ENCODE data around the gene DIS3L2. TPM values are rescaled to one million over a fixed set of nuclear protein-coding genes. Genes with fewer than 3 reads are reported as not detected.
"Not testable (repeated sequence)": the region's sequence is repeated elsewhere in the genome, so short reads cannot be mapped to it uniquely, and the experiment has no call there.

The DIS3L2 gene
- total and polyA plus RNA-seq, 8 donors: 13.0 to 24.0 (median 16.8) TPM

DNA sequence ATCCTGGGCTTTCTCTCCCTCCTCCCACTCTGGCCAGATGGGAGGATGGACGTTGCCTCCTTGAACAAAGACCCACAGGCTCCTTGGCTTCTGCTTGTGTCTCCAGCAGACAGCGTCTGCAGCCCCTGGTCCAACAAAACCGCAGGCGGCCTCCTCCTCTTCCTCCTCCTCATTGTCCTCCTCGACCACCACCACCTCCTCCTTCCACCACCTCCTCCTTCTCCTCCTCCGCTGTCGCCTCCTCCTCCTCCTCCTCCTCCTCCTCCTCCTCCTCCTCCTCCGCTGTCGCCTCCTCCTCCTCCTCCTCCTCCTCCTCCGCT lies 371.4 kb downstream of the DIS3L2 start:
- H3K36me3 ChIP-seq: no peaks in the 10 kb centered on the region
- TF ChIP-seq, protein P1, sequence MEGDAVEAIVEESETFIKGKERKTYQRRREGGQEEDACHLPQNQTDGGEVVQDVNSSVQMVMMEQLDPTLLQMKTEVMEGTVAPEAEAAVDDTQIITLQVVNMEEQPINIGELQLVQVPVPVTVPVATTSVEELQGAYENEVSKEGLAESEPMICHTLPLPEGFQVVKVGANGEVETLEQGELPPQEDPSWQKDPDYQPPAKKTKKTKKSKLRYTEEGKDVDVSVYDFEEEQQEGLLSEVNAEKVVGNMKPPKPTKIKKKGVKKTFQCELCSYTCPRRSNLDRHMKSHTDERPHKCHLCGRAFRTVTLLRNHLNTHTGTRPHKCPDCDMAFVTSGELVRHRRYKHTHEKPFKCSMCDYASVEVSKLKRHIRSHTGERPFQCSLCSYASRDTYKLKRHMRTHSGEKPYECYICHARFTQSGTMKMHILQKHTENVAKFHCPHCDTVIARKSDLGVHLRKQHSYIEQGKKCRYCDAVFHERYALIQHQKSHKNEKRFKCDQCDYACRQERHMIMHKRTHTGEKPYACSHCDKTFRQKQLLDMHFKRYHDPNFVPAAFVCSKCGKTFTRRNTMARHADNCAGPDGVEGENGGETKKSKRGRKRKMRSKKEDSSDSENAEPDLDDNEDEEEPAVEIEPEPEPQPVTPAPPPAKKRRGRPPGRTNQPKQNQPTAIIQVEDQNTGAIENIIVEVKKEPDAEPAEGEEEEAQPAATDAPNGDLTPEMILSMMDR (IDR thresholded peaks at IDR 0.05): no peak
- intact Hi-C loops (cut with DNase I): loop anchor here in 1 of 3 donors (10.0 kb wide), 1 partner anchor 102 kb away; no protein-coding TSS in a partner anchor
- H3K27me3 ChIP-seq: no peaks in the 10 kb centered on the region
- peak in 1 of 6 donors; percentile 45 for DNase-seq
- no peak for FAIRE-seq
- H3K4me3 ChIP-seq: no peak overlapping the region
- no peak overlapping the region for H3K27ac ChIP-seq
- H3K4me1 ChIP-seq: no peaks in the 10 kb centered on the region
- no peaks in the 10 kb centered on the region for H3K9me3 ChIP-seq
- no peak for ATAC-seq
- WGBS, 2 donors: 89 to 100% methylated on average over 6 to 7 of the region's 10 CpGs

DNA sequence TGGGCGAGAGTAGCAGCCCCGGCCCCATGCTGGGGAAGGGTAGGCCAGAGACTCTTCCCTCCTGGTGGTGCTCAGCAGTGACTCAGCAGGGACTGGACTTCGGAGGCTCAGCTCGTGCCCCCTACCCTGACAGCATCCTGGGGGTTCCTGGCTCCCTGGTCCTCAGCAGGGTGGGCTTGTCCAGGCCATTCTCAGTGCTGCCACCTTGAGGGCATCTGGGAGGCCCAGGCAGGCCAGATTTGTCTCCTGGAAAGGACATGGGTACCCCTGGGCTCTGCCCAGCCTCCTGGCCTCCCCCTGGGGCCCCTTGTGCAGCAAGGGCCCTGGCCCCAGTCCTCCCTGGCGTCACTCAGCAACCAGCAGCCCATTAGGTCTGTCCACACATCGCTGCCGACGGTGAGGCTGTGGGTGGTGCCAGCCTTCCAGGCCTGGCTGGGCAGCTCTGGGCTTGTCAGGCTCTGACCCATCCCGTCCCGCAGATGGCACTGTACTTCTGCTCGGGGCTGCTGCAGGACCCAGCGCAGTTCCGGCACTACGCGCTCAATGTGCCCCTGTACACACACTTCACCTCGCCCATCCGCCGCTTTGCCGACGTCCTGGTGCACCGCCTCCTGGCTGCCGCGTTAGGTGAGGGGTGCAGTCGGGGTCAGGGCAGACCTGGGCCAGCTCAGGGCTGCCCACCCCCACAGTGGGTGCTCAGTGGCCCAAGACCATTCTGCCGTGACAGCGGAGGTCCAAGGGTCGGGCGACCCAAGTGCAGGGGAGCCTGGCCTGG lies 372.0 kb downstream of the DIS3L2 start:
- H3K9me3 ChIP-seq: no peaks in the 10 kb centered on the region
- intact Hi-C loops (cut with DNase I): loop anchor here in 1 of 3 donors (10.0 kb wide), 1 partner anchor 101 kb away; no protein-coding TSS in a partner anchor
- TF ChIP-seq, protein P1 (IDR thresholded peaks at IDR 0.05): no peak
- no peak overlapping the region for H3K4me3 ChIP-seq
- no peaks in the 10 kb centered on the region for H3K27me3 ChIP-seq
- DNase-seq: peak in 2 of 6 donors; percentile 24 to 56
- ATAC-seq: peak in 1 of 4 donors; percentile 11
- no peak for FAIRE-seq
- H3K36me3 ChIP-seq: no peaks in the 10 kb centered on the region
- no peaks in the 10 kb centered on the region for H3K4me1 ChIP-seq
- 94 to 95% methylated on average over 26 to 28 of the region's 28 CpGs for WGBS, 2 donors
- H3K27ac ChIP-seq: no peak overlapping the region

DNA sequence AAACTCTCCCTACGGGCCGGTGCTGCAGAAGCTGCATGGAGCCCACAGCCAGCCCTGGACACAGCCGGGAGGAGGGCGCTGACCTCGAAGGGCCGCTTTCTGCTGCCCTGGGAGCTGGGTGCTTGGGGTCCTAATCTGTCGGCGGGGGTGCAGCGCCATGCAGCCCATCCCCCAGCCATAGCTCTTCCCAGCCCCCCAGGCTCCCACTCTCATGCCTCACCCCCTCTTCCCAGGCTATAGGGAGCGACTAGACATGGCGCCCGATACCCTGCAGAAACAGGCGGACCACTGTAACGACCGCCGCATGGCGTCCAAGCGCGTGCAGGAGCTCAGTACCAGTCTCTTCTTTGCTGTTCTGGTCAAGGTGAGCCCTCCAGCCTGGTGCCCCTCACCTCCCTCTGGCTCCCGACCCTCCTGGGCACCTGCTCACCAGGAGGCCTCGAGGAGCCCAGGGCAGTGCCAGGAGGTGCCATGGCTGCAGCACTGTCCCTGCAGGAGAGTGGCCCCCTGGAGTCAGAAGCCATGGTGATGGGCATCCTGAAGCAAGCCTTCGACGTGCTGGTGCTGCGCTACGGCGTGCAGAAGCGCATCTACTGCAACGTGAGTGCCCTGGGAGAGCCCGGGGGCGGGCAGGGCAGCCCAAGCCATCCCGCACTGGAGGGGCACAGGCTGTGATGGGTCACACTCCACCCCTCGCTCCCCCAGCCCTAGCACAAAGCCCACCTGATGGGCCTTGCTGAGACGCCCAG lies 372.8 kb downstream of the DIS3L2 start:
- H3K9me3 ChIP-seq, H3K27ac ChIP-seq, H3K4me1 ChIP-seq, H3K4me3 ChIP-seq, H3K27me3 ChIP-seq, H3K36me3 ChIP-seq, ATAC-seq, FAIRE-seq: not testable (repeated sequence)
- peak in 1 of 6 donors; percentile 22 for DNase-seq
- intact Hi-C loops (cut with DNase I): loop anchor here in 1 of 3 donors (10.0 kb wide), 1 partner anchor 100 kb away; no protein-coding TSS in a partner anchor
- 94 to 95% methylated on average over 28 to 31 of the region's 33 CpGs for WGBS, 2 donors

DNA sequence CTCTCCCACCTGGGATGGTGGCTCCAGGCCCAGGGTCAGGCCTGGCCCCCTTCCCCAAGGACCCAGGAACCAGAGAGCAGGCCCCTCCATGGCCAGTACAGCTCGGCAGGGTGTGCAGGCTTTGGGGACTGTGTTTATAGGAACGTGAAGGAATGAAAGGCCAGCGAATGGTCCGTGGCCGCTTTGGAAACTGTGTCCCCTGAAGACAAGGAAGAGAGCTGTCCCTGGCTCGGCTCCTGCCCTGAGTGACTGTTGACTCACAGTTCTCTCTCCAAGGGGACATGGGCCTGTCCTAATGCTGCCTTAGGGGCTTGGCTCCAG lies 373.3 kb downstream of the DIS3L2 start:
- DNase-seq: peak in 1 of 6 donors; percentile 22
- H3K4me1 ChIP-seq, ATAC-seq, H3K27me3 ChIP-seq, FAIRE-seq, H3K36me3 ChIP-seq, H3K9me3 ChIP-seq, H3K4me3 ChIP-seq, H3K27ac ChIP-seq: not testable (repeated sequence)
- intact Hi-C loops (cut with DNase I): loop anchor here in 1 of 3 donors (10.0 kb wide), 1 partner anchor 100 kb away; no protein-coding TSS in a partner anchor
- WGBS, 2 donors: 93 to 94% methylated on average over 5 of the region's 6 CpGs

DNA sequence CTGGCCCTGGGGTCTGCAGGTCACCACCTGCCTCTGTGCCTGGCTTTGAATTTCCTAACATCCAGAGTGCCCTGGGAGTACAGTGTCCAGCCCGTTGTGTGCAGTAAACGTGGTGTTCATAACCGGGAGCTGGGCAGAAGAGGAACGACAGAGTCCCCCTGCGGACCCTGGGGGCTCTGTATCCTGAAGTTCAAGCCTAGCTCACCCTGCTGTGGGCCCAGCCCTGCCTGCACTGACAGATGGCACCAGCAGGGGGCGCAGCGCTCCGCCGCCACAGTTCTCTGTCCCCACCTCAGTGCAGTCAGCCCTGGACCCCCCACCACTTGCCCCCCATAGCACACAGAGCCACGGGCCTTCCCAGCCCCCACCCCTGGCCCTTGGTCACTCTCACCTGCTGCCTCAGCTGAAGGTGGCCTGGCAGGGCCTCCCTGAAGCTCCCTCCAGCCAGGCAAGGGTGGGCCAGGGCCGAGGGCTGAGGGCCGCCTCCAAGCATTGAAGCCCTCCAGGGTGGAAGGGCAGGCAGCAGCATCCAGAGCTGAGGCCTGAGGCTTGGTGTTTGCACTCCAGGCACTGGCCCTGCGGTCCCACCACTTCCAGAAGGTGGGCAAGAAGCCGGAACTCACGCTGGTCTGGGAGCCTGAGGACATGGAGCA lies 373.8 kb downstream of the DIS3L2 start:
- H3K27me3 ChIP-seq, H3K4me1 ChIP-seq, H3K9me3 ChIP-seq, H3K27ac ChIP-seq, H3K4me3 ChIP-seq, FAIRE-seq, H3K36me3 ChIP-seq: not testable (repeated sequence)
- intact Hi-C loops (cut with DNase I): loop anchor here in 1 of 3 donors (10.0 kb wide), 1 partner anchor 99 kb away; no protein-coding TSS in a partner anchor
- WGBS, 2 donors: 55 to 68% methylated on average over 11 to 15 of the region's 15 CpGs
- DNase-seq: peak in 2 of 6 donors; percentile 26 to 51
- ATAC-seq: peak in 3 of 4 donors; percentile 42 to 68 (median 46)
- TF ChIP-seq, protein P1 (IDR thresholded peaks at IDR 0.05): peak in 3 of 4 donors; percentile 21 to 54 (median 34)

All from pancreas (tissue), 10 donors.